Small intestine (tissue), 7 donors: ENCODE data around the gene TANC1. TPM values are rescaled to one million over a fixed set of nuclear protein-coding genes. Genes with fewer than 3 reads are reported as not detected.

Experiments
- DNase-seq, 2 donors: peaks; one replicate each; pipeline versions ENCODE4 v3.0.0 to v3.0.0-alpha.2; 2013
- FAIRE-seq: peaks from 2 replicates; lab custom pipeline; 2012; peaks lifted over from hg19 to GRCh38; lab: Jason Lieb, UNC
- H3K27ac ChIP-seq, 3 donors: one replicate each; pipeline ENCODE4 v1.5.1; 2013; ENCODE audit warnings: low read length in 2 of 3, mild to moderate bottlenecking in 2 of 3, control low read depth in 1 of 3, inconsistent platforms in 1 of 3, low read depth in 1 of 3, moderate library complexity in 1 of 3
- H3K27me3 ChIP-seq, 3 donors: one replicate each; pipeline ENCODE4 v1.6.1; 2013; ENCODE audit warnings: low read length in 3 of 3, inconsistent platforms in 1 of 3; ENCODE audit not compliant: control insufficient read depth in 3 of 3, insufficient read depth in 3 of 3
- H3K36me3 ChIP-seq, 3 donors: one replicate each; pipeline ENCODE4 v1.6.1; 2013; ENCODE audit warnings: low read length in 3 of 3, inconsistent platforms in 1 of 3, low read depth in 1 of 3, mild to moderate bottlenecking in 1 of 3, moderate library complexity in 1 of 3; ENCODE audit not compliant: control insufficient read depth in 3 of 3, insufficient read depth in 2 of 3
- H3K4me1 ChIP-seq, 3 donors: one replicate each; pipeline ENCODE4 v1.6.1; 2013; ENCODE audit warnings: low read length in 2 of 3, inconsistent platforms in 1 of 3, low read depth in 1 of 3, mild to moderate bottlenecking in 1 of 3, moderate library complexity in 1 of 3; ENCODE audit not compliant: control insufficient read depth in 3 of 3, insufficient read depth in 2 of 3
- H3K4me3 ChIP-seq, 3 donors: one replicate each; pipeline ENCODE4 v1.5.1; 2013; ENCODE audit warnings: low read length in 3 of 3, control low read depth in 1 of 3, inconsistent platforms in 1 of 3, low read depth in 1 of 3, mild to moderate bottlenecking in 1 of 3, moderate library complexity in 1 of 3
- H3K9me3 ChIP-seq, 2 donors: one replicate each; pipeline ENCODE4 v1.6.1; 2013; ENCODE audit warnings: low read depth in 1 of 2, low read length in 1 of 2; ENCODE audit not compliant: control insufficient read depth in 2 of 2, insufficient read depth in 1 of 2
- WGBS, 3 donors: extraction: QIAGEN DNeasy Blood & Tissue Kit; methylation state at CpG; one replicate each; pipeline ENCODE4 v1.1.7; 2013; 5-methylcytosine and 5-hydroxymethylcytosine counted together
- polyA plus RNA-seq, 4 donors: library from polyadenylated mRNA; stranded (reverse) in 3 of 4; unstranded in 1 of 4; fragments of 200-250 nt in 3 of 4; fragments of 120-200 nt in 1 of 4; gene quantifications; one replicate each; pipeline versions ENCODE4 v1.2.1 to v1.2.3, GENCODE V29; 2013
- donor health status: healthy with polysubstance abuse.
- donor health status: control.
- donor health status: control.
- donor health status: Bipolar disorder and iron deficiency.
- donor health status: healthy.

The TANC1 gene
- polyA plus RNA-seq, 4 donors, result 7.4 to 14.7 (median 8.8) TPM

- FAIRE-seq (no peak), DNase-seq (peak; percentile 75 to 83)
- Histone ChIP-seq H3K9me3 (peaks cover 0 to 8% of the 10 kb centered on the region in 2 donors), H3K4me3 (no peak overlapping the region), H3K36me3 (no peaks in the 10 kb centered on the region), H3K27me3 (no peaks in the 10 kb centered on the region), H3K27ac (no peak overlapping the region), H3K4me1 (no peaks in the 10 kb centered on the region)
Observed at GRCh38 chr2:158928965-158929364, 39.5 kb upstream of the TANC1 start.

GRCh38 chr2:158931572-158931971, 36.9 kb upstream of the TANC1 start:
- Histone ChIP-seq H3K27ac (no peak overlapping the region), H3K4me3 (no peak overlapping the region), H3K4me1 (no peaks in the 10 kb centered on the region), H3K9me3 (peaks cover 0 to 8% of the 10 kb centered on the region in 2 donors), H3K36me3 (no peaks in the 10 kb centered on the region), H3K27me3 (no peaks in the 10 kb centered on the region)
- 22 to 42% (median 34%) methylated on average over 2 of the region's 2 CpGs for WGBS, 3 donors
- no peak for DNase-seq
- no peak for FAIRE-seq

- Histone ChIP-seq H3K36me3 (no peaks in the 10 kb centered on the region), H3K27ac (no peak overlapping the region), H3K27me3 (no peaks in the 10 kb centered on the region), H3K4me3 (no peak overlapping the region), H3K4me1 (no peaks in the 10 kb centered on the region), H3K9me3 (peaks cover 0 to 8% of the 10 kb centered on the region in 2 donors)
- FAIRE-seq, result no peak
- no peak for DNase-seq
- 78 to 95% (median 91%) methylated on average over 4 of the region's 4 CpGs for WGBS, 3 donors
Observed at GRCh38 chr2:158932131-158932645, 36.3 kb upstream of the TANC1 start.

- H3K36me3 ChIP-seq, result no peaks in the 10 kb centered on the region
- H3K27ac ChIP-seq, result no peak overlapping the region
- WGBS, 3 donors, result 58 to 61% (median 61%) methylated on average over 2 of the region's 2 CpGs
- FAIRE-seq (no peak), DNase-seq (no peak)
- H3K4me3 ChIP-seq, result no peak overlapping the region
- H3K4me1 ChIP-seq, result no peaks in the 10 kb centered on the region
- no peaks in the 10 kb centered on the region for H3K27me3 ChIP-seq
- H3K9me3 ChIP-seq, result peaks cover 0 to 8% of the 10 kb centered on the region in 2 donors
Observed at GRCh38 chr2:158934170-158934569, 34.3 kb upstream of the TANC1 start.

- no peaks in the 10 kb centered on the region for H3K27me3 ChIP-seq
- no peak overlapping the region for H3K4me3 ChIP-seq
- H3K4me1 ChIP-seq, result no peaks in the 10 kb centered on the region
- FAIRE-seq, result no peak
- H3K9me3 ChIP-seq, result no peaks in the 10 kb centered on the region
- 99 to 100% (median 99%) methylated on average over 3 of the region's 3 CpGs for WGBS, 3 donors
- no peaks in the 10 kb centered on the region for H3K36me3 ChIP-seq
- H3K27ac ChIP-seq, result no peak overlapping the region
- no peak for DNase-seq
Observed at GRCh38 chr2:158935617-158936016, 32.8 kb upstream of the TANC1 start.

GRCh38 chr2:158936978-158937377, 31.5 kb upstream of the TANC1 start:
- H3K27me3 ChIP-seq, result no peaks in the 10 kb centered on the region
- no peaks in the 10 kb centered on the region for H3K36me3 ChIP-seq
- FAIRE-seq (no peak), DNase-seq (no peak)
- H3K9me3 ChIP-seq, result no peaks in the 10 kb centered on the region
- H3K4me3 ChIP-seq, result no peak overlapping the region
- peak overlapping the region in 1 of 3 donors; percentile 5 for H3K27ac ChIP-seq
- H3K4me1 ChIP-seq, result no peaks in the 10 kb centered on the region
- 62 to 80% (median 76%) methylated on average over 2 of the region's 2 CpGs for WGBS, 3 donors

GRCh38 chr2:158940356-158940755, 28.1 kb upstream of the TANC1 start:
- WGBS, 3 donors, result 91 to 100% (median 95%) methylated on average over 2 of the region's 2 CpGs
- no peak for FAIRE-seq
- H3K4me1 ChIP-seq, result peaks cover 0 to 2% (median 0%) of the 10 kb centered on the region in 3 donors

GRCh38 chr2:158943973-158944372, 24.5 kb upstream of the TANC1 start:
- WGBS, 3 donors, result 75 to 77% (median 76%) methylated on average over 4 of the region's 4 CpGs
- H3K9me3 ChIP-seq, result peaks cover 0 to 12% of the 10 kb centered on the region in 2 donors
- no peak overlapping the region for H3K4me3 ChIP-seq
- peaks cover 0 to 2% (median 0%) of the 10 kb centered on the region in 3 donors for H3K4me1 ChIP-seq
- no peaks in the 10 kb centered on the region for H3K36me3 ChIP-seq
- no peak overlapping the region for H3K27ac ChIP-seq
- FAIRE-seq (no peak), DNase-seq (peak in 1 of 2 donors; percentile 22)
- no peaks in the 10 kb centered on the region for H3K27me3 ChIP-seq

More at GRCh38 chr2:158940356-158940755, 28.1 kb upstream of the TANC1 start:
- no peaks in the 10 kb centered on the region for H3K36me3 ChIP-seq
- no peak overlapping the region for H3K27ac ChIP-seq
- DNase-seq, result no peak
- no peak overlapping the region for H3K4me3 ChIP-seq
- H3K27me3 ChIP-seq, result no peaks in the 10 kb centered on the region
- H3K9me3 ChIP-seq, result peaks cover 0 to 9% of the 10 kb centered on the region in 2 donors
